NCI-H187 treated with DMSO at 0.1 percent for 48 hours (cell line): ENCODE data around the gene RPS10.
"Not testable (repeated sequence)": the region's sequence is repeated elsewhere in the genome, so short reads cannot be mapped to it uniquely, and the experiment has no call there.

Source experiments
- DNase-seq: peaks from one replicate; lab custom pipeline; 2025; lab: John Stamatoyannopoulos, UW

Gene RPS10

DNA sequence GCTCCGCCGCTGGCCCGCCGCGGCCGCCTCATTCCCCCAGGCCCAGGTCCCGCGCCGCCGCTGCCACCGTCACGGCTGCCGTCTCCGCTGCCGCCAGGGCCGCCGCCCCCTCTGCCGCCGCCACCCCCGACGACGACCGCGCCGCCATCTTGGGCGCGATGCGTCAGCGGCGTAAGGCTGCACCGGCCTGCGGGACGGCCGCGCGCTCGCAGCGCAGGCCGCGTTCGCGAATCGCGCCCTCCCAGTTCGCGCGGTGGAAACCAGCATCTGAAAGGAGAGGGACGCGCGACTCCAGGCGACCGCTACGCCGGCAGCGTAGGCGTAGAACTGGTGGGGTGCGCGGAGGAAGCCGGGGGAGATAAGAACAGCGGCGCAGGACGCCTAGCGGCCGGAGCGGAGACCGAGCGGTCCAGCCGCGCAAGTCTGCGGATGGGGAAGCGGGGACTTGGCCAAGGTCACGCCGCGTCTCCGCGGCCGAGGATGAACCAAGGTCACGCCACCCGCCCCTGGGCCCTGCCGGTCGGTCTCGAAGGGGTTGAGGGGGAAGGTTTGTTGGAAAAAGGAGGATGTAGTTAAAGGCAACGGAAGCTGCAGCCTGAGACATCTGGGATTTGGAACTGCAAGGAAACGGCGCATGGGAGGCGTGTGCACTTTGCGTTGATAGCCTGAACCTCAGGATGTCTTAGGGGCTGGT is 33.2 kb downstream of the RPS10 start, which contains the start of gene NUDT3:
TSS of gene NUDT3 (minus strand) at position 173 of the 694 bp plus-strand sequence. CDS start 307 bp downstream, outside the sequence.
- DNase-seq = peak; percentile 50

DNA sequence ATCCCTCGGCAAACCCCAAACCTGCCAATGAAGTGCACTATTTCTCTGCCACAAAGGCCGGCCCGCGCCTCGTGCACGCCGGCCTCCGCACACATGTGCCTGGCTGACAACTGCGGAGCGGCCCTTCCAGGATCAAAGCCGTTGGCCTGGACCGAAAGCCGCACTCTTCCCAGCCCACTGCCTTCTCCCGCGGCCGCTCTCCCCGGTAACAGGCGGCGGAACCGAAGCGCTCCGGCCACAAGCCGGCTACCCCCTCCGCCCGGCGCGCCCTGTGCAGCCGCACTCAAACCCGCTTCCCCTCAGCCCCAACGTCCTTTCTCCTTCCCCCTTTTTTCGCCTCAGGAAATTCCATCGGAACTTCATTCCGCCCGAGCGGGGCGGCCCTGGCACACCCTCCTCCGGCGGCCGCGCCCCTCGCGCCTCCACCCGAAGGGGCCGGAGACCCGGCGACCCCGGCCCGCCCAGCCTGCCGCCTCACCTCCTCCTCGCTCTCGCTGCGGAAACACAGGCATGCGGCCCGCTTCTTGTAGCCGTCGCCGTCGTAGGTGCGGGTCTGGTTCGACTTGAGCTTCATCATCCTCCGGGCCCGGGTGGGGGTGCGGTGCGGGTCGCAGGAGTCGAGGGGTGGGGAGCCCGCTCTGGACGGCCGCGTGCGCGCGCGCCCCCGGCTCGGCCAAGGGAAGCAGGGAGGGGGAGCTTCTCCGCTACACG is 33.9 kb downstream of the RPS10 start:
- DNase-seq = no peak

DNA sequence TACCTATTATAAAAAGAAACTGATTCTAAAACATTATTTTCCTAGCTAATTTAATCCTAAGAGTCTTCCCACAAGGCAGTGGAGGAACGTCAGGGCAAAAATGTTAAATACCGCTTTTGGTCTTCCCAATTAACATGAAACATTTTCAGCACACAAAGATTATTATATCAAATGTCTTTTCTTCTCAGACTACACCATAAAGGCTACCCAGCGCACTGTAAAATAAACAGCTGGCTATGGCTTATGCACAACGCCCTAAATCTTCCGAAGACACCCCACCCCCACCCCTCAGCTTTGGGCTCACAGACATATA is 34.4 kb downstream of the RPS10 start:
- no peak for DNase-seq

DNA sequence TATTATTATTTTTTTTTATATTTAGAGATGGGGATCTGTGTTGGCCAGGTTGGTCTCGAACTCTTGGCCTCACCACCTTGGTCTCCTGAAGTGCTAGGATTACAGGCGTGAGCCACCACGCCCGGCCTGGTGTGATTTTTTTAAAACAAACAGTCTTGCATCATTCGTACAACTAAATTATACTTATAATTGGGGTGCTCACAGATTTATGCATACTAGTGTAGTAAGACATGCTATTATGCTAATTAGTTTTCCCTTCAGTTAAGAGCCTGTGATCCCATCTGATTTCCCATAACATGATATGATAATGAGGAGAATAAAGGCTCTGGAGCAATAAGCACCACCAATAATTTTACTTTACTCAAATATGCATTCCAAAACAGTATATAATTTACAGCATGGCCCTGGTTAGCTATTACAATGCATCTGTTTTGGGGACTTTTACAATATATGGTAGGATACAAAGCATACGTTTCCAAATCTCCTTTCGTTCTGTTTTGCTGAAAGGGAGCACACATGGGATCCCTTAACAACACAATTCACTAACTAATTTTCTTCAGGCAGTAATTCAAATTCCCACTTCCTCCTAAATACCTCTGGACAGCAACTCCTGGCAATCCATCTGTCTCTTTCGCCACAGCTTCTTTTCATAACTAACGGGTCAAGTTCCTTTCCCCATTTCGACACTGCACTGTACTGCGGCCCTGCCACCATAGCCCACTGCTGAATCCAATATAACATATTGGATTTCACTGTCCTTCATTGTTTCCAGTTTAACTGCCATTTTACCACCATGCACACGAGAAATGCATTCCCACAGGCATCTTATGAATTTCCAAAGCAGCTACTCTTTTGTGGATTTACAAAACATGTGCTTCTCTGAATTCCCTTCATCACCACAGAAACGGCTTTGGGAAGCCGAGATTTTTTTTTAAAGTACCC is 35.1 kb downstream of the RPS10 start:
- no peak for DNase-seq

DNA sequence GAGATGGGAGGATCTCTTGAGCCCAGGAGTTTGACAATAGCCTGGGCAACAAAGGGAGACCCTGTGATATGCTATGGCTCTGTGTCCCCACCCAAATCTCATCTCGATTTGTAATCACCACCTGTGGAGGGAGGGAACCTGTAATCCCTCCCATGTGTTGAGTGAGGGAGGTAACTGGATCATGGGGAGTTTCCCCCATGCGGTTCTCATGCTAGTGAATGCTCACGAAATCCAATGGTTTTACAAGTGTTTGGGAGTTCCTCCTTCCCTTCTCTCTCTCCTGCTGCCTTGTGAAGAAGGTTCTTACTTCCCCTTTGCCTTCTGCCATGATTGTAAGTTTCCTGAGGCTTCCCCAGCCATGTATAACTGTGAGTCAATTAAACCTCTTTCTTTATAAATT is 36.8 kb downstream of the RPS10 start:
- DNase-seq = no peak

DNA sequence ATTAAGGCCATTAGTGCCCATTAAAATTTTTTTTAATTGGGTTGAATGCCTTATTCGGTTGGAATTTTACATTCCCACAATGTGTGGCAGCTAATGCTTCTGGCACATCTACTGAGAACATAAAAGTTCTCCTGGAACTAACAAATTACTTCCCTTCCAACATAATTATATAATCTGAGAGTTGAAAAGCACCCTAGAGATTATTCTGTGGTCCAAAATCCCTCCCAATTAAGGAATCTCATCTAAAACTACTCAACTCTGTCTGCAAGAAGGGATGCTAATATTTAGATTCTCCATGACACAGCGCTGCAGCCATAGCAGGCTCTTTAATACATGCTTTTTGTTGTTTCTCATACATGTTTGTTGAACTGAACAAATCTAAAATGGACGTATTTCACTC is 37.4 kb downstream of the RPS10 start:
- no peak for DNase-seq

DNA sequence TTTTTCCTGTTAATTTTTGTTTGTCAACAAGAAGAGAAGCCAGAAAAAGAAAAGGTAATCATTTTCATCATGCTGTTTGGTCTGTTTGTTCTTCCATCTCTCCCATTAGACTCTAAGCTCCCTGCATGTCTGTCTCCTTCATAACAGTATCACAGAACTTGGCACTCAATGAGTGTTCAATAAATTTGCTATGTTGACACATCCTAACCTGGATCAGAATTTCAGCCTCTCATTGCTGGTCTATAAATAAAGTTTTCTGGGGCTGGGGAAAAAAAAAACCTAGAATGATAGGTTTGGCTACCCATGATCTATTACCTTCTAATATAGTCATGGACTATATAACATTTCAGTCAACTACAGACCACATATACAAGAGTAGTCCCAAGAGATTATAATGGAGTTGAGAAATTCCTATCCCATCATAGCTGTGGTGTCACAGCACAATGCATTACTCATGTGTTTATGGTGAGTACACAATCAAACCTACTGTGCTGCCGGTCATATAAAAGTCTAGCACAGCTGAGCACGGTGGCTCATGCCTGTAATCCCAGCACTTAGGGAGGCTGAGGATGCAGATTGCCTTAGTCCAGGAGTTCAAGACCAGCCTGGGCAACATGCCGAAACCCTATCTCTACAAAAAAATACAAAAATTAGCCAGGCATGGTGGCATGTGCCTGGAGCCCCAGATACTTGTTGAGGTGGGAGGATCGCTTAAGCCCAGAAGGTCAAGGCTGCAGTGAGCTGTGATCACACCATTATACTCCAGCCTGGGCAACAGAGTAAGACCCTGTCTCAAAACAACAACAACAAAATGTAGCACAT is 39.3 kb downstream of the RPS10 start:
- DNase-seq = no peak

DNA sequence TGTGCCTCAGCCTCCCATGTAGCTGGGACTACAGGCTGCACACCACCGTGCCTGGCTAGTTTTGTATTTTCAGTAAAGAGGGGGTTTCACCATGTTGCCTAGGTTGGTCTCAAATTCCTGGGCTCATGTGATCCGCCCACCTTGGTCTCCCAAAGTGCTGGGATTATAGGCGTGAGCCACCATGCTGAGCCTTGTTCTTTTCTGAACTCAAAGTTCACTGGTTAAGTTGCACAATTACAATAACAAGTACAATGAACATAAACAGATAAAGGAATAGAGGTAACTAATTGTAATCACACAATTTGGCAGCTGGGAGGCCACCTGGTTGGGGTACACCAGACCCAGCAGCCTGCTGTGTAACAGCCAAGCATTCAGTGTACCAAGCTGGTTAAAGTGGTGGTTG is 40.1 kb downstream of the RPS10 start:
- no peak for DNase-seq

DNA sequence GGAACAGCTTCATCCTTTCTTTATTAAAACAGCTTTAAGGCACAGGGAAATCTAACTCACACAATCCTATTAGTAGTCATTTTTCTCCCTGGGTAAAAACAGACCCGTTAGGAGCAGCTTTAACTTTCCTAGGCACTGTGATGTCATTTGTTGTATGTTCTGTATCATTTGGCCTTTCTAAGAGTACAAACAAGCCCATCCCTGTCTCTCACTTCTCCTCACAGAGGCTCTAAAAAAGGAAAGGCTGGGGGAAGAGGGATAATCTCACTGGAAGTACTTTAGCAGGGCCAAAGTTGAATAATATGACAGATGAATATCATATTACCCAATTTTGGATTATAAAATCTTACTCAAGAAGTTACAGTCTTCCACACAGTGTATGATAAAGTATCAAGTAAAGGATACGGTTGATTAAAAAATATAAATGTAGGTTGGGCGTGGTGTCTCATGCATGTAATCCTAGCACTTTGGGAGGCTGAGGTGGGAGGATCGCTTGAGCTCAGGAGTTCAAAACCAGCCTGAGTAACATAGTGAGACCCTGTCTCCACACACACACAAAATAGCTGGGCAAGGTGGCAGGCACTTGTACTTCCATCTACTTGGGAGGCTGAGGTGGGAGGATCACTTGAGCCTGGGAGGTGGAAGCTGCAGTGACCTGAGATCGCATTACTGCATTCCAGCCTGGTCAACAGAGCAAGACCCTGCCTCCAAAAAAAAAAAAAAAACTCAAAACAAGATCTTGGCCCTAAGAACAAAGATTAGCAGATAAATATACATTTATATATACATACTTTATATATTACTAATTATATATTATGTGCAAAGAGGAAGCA is 41.3 kb downstream of the RPS10 start:
- no peak for DNase-seq

DNA sequence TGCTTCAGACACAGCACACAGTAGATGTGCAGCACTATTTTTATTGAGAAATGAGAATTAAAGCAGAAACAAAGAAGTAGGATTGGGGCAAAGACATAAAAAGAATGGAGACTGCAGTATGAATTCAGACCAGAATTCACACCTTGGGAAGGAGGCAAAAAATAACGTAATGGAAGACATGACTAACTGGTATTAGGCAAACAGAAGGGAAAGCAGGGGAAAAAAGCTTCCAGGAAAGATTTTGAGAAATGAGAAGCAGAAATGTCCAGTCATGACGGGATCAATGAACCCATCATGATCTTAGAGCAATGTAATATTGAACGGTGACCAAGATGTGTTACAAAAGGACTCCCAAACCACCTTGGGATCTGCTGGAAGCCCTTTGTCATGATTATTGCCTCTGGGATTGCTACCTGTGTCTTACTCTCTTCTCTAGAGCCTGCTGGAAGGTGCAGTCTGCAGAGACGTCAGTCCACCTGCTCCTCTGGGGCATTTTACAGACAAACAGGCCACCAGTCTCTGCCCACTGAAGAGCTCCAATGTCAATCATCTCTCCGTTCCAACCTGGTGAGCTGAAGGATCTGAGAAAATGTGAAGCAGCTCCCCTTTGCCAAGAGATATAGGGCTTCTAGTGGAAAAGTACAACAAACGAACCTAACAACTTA is 42.1 kb downstream of the RPS10 start:
- DNase-seq = no peak

DNA sequence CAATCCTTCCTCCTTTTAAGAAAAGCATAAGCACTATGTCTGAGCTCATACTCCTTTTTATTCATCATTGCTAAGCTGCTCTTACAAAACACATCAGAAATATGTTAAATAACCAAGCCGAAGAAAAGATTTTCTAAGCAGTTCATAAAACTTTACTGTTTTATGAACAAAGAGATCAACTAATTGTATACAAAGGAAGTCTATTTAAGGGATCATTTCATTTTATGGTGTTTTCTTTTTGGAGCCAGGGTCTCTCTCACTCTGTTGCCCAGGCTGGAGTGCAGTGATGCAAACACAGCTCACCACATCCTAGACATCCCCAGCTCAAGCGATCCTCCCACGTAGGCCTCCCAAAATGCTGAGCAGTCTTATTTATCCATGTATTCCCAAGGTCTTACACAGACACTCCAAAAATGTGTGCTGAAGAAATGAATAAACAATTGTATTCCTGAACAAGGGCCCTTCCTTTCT is 42.7 kb downstream of the RPS10 start:
- no peak for DNase-seq

DNA sequence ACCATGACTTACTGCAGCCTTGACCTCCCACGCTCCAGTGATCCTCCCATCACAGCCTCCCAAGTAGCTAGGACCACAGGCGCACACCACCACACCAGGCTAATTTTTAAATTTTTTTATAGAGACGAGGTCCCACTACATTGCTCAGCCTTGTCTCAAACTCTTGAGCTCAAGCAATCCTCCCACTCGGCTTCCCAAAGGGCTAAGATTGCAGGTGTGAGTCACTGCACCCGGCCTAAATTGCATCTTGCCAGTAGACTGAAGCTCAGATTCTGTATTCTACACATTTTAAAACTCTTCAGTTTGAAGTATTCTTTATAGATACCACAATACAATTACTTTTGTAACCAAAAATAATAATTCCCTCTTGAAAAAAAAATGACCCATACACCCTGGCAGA is 44.8 kb downstream of the RPS10 start:
- DNase-seq = no peak

DNA sequence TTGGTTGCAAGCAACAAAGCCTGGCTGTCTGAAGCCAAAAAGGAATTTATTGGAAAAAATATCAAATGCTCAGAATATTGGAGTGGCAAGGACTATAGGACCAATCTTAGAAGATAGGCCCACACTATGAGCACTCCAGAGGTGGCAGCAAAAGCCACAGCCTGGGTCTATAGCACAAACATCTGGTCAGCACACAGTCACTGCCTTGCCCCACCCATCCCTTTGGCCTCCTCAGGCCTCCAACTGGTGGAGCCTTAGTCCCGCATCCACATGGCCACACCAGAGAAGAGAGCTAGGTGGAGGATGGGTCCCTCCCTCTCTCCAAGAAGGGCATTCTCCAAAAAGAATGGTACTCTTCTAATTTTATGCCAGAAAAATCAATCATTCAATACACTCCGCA is 47.4 kb downstream of the RPS10 start:
- no peak for DNase-seq

DNA sequence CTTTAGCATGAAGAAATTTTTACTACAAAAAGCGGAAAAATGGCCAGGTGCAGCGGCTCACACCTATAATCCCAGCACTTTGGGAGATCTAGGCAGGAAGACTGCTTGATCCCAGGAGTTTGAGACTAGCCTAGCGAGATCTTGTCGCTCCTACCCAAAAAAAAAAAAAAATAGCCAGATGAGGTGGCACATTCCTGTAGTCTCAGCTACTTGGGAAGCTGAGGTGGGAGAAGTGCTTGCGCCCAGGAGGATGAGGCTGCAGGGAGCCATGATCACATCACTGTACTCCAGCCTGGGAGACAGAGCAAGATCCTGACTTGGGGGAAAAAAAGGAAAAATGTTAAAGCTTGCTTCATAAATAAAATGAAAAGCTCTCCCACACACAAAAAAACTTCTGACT is 47.9 kb downstream of the RPS10 start:
- DNase-seq = no peak

DNA sequence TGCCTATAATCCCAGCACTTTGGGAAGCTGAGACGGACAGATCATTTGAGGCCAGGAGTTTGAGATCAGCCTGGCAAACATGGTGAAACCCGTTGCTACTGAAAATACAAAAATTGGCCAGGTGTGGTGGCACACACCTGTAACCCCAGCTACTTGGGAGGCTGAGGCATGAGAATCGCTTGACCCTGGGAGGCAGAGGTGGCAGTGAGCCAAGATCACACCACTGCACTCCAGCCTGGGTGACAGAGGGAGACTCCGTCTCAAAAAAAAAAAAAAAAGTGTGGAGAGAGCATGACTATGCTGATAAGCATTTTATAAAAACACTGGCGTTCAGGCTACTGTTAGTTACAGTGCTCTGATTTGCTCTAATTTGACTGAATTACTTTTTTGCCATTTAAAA is 48.3 kb downstream of the RPS10 start:
- DNase-seq = not testable (repeated sequence)

DNA sequence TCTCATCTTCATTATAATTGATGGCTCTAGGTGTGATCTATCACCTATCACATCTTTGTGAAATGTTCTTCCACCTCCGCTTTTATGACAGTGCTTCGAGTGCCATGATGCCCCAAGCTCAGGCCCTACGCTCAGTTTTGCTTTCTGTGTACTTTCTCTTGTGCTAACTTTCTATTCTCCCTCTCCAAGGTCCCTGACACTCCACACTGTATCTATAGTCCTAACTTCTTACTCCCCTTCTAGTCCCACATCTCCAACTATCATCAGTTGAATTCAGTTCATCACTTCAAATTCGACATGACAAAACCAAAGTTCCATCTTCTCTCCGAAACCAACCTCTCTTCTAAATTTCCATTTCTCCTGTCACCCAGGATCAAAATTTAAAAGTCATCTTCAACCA is 50.0 kb downstream of the RPS10 start:
- DNase-seq = no peak

DNA sequence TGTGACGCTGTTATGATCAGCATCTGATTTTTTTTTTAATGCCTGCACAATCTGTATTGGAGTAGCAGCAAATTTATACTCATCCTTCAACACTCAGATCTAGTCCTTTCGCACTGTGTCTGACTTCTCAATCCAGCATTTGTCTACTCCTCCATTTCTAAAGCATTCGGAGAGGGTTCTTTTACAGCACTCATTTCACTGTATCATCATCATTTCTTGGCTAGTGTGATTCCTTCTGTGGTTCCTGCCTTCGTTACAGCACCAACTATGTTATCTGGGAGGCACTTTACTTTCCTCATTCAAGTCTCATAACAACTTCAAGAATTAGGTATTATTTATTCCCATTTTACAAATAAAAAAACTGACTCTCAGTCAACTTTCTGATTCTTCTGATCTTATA is 51.4 kb downstream of the RPS10 start:
- no peak for DNase-seq

DNA sequence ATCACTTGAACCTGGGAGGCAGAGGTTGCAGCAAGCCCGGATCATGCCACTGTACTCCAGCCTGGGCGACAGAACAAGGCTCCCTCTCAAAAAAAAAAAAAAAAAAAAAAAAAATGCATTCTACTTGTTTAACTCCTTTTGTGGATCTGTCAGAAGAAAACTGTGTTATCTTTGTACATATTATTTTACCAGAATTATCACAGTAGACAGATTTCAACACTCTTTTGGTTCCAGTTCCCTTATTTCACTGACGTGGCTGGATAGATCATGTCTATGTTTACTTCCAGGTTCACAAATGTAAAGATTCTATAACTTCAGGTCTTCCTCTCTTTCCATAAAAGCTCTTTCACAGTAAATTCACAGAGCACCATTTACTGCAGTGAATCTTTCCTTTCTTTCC is 51.8 kb downstream of the RPS10 start:
- no peak for DNase-seq

DNA sequence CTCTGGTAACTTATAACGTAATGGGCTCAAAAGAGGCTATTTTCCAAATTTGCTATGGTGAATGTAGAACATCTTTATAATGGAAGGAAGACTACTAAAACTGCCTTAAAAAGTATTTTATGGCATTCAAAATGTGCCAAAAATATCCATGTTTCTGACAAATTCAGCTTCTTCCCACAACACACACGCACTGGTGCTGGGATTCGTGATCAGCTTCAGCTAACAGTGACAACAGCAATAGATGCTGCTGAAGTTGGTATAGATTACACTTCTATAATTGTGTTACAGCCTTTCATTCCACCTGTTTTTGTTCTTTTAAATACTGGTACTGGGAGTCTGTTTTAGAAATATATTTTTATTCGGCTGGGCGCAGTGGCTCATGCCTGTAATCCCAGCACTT is 52.4 kb downstream of the RPS10 start:
- DNase-seq = no peak

DNA sequence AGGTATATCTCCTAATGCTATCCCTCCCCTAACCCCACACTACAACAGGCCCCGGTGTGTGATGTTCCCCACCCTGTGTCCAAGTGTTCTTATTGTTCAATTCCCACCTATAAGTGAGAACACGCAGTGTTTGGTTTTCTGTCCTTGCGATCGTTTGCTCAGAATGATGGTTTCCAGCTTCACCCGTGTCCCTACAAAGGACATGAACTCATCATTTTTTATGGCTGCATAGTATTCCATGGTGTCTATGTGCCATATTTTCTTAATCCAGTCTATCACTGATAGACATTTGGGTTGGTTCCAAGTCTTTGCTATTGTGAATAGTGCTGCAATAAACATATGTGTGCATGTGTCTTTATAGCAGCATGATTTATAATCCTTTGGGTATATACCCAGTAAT is 54.0 kb downstream of the RPS10 start:
- not testable (repeated sequence) for DNase-seq
